Measurements from ENCODE around the gene GABBR2.
"Not testable (repeated sequence)": the region's sequence is repeated elsewhere in the genome, so short reads cannot be mapped to it uniquely, and the experiment has no call there.

The GABBR2 gene

DNA sequence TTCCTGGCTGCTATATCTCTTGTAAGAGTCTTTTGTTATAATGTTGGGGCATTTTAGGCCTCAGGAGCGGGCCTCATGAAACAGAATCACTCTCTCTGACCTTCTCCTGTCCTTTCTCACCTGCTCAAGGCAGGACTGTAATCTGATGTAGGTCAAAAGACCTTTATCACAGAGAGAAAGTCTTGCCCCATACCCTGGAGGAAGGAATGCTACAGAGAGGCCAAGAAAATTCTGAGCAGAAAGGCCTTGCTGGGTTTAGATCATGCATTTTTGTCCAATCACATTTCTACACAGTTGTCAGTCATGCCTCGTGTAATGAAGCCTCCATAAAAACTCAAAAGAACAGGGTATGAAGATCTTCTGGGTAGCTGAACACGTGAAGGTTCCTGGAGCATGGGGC is 408.1 kb downstream of the GABBR2 start:
- no peak for DNase-seq

- no peak for DNase-seq
Observed at GRCh38 chr9:98298476-98298875, 410.3 kb downstream of the GABBR2 start.

- no peak for DNase-seq
Observed at GRCh38 chr9:98295824-98296223, 412.9 kb downstream of the GABBR2 start.

DNA sequence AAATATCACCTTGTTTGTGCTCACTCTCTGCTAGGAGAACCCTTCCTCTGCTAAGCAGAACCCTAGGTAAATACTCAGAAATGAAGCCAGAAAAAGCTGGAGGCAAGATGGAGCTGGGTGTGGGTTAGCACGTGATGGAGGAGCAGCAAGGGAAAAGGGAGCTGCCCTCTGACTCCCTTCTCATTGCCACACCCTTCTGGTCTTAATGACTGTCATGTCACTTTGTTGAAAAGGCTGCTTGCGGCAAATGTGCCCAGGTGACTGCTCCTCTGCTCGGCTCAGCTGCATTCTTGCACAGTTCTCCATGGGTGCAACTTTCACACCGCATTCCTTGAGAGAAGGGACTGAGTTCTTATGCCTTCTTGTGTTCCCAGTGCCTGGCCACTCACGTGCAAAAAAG is 416.9 kb downstream of the GABBR2 start:
- no peak for DNase-seq

DNA sequence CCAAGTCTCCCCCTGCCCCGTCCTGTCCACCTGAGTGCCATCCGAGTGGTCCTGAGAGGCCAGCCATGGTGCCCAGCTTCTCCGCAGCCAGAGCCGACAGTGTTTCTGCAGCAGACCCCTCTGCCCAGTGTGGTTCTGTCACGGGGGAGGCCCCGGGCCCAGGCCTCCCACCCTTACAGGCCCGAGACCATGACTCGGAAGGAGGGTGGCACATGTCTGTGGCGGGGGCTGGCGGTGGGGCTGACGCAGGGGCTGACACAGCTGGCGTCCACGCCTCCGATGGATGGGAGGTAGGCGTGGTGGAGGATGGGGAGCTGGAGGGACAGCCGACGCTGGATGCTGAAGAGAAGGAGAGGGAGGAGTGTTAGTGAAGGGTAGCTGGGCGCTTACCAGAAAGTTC is 418.3 kb downstream of the GABBR2 start:
- no peak for DNase-seq

DNA sequence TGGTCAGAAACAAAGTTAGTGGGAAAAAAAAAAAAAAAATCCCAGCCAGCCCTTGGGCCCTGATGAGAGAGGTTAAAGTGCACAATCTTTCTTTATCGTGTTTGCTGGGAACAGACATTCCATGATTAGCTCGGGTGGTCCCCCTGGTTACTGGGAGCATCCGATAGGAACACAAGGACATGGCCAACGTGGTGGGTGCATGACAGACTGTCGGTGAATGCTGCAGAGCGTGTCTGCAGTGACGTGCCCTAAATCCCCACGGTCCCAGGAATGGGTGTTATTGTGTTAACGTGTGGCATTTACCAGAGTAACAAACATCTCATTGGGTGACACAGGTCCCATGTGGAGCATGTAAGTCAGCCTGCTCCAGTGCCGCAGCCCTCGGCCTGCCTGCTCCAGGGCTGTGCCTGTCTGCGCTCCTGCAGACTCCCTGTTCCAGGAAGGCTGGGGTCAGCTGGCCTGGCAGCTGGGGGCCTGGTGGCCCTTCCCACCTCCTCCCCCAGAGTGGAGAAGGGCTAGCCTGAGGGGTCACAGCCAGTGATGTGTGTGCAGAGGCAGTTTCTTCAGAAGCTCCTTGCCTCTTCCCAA is 419.0 kb downstream of the GABBR2 start:
- DNase-seq: no peak

DNA sequence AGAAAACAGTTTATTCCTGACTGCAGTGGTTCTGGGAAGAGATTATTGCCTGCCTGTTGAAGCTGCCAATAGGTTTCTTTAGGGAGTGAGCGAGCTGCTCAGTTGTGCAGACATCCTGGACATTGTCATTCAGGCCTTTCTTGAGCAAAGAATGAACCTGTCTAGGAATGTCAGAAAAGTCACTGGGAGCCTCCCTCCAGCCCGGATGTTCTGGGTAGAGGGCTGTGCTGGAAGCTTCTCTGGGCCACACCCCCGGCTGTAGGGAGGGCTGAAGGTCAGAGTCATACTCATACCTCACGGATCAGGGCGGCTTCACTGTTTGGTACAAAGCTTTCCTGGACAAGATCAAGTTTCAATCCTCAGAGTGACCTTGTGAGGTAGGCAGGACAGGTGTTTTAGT is 419.9 kb downstream of the GABBR2 start:
- DNase-seq: no peak

DNA sequence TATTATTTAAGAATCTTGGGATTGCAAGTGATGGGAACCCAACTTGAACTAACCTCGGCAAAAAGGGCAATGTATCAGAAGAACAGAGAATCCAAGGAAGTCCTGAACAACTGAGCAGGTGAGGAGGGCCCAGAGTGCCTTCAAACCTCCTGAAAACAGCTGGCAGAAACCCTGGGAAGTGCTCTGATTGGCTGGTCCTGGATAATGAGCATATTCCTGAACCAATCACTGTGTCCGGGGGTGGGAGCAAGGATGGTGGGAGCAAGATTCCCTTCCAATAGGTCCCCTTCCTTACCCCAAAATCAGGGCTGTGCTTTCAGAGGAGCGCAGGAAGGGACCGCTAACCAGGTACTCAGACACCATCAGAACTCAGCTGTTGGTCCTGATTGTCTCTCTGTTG is 421.4 kb downstream of the GABBR2 start:
- no peak for DNase-seq

GRCh38 chr9:98285446-98285845 is 423.3 kb downstream of the GABBR2 start:
- DNase-seq: no peak

DNA sequence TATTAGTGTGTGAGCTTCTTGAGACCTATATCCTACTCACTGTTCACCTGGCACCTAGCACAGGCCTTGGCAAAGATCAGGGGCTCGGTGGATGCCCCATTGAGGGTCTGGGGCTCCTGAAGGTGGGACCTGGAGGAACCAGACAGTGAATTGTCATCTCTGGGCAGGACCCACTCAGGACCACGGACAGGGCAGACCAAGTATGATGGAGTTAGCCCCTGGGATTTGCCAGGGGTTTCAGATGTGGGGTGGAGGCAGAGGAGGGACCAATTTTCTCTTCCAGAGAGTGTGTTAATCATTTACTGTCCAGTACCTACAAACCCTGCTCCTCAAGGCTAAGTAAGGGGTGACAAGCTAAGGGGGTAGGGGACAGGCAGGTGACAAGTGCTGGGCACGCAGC is 424.0 kb downstream of the GABBR2 start:
- no peak for DNase-seq

GRCh38 chr9:98283143-98283542 is 425.6 kb downstream of the GABBR2 start:
- DNase-seq: not testable (repeated sequence)

DNA sequence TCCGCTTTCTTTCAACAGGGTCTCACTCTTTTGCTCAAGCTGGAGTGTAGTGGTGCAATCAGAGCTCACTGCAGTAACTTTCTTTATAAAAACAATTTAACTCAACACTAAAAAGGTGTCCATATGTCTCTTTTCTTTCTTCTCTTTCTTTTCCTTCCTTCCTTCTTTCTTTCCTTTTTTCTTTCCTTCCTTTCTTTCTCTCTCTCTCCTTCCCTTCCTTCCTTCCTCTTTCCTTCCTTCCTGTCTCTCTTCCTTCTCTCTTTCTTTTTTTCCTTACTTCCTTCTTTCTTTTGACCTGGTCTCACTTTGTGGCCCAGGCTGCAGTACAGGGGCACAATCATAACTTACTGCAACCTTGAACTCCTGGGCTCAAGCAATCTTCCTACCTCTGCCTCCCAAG is 427.5 kb downstream of the GABBR2 start:
- DNase-seq: no peak

DNA sequence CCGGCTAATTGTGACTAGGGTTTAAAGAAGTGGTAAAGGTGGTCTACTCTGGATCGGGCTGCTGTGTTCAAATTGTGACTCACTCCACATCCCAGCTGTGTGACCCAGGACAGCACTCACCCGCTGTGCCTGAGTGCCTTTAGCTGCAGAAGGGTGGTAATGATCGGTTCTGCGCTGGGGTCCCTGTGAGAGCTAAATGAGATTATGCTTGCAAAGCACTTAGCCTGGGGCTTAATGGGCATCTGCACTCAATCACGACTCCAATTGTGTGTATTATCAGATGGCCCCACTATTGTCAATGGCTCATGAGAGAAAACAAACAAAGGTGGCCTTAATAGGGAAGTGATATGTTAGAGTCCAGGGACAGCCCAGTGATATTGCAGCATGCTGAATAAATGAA is 428.2 kb downstream of the GABBR2 start:
- no peak for DNase-seq

- DNase-seq: no peak
Observed at GRCh38 chr9:98280162-98280561, 428.6 kb downstream of the GABBR2 start.

DNA sequence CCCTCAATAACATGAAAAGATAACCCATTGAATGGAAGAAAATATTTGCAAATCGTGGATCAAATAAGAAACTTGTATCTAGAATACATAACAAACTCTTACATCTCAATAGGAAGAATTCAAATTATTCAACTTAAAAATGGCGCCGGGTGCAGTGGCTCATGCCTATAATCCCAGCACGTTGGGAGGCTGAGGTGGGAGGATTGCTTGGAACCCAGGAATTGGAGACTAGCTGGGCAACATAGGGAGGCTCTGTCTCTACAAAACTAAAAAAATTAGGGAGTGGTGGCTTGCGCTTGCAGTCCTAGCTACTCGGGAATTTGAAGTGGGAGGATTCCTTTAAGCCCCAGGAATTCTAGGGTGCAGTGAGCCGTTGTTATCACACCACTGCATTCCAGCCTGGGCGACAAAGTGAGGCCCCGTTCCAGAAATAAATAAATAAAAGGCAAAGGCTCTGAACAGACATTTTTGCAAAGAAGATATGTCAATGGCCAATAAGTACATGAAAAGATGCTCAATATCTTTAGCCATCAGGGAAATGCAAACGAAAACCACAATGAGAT is 431.7 kb downstream of the GABBR2 start:
- no peak for DNase-seq

DNA sequence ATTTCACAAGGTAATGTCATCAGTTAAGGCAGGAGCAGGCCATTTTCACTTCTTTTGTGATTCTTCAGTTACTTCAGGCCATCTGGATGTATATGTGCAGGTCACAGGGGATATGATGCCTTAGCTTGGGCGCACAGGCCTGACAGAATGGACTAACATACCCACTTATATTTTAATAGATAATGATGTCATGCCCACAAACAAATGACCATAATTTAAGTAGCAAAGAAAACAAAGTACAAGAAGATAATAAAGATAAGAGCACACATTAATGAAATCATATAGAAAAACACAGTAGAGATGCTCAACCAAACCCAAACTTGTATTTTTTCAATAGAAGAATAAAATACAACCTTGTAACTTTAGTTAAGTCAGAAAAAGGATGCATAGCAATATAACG is 433.6 kb downstream of the GABBR2 start:
- no peak for DNase-seq

DNA sequence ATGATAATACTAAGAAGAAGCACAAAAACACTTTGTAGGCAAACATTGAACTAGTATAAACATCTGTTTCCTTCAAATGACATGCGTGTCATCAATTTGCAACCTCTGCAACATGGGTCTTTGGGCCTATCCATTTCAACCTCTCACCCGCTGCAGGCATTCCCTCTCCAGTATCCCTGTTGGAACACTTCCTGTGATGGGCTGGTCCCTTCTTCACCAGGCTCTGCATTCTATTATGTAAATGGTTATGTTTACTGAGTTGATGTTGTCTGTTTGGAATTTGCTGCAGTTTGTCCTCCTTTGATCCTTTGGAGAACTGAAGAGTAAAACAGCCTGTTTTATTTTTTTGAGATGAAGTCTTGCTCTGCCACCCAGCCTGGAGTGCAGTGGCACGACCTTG is 436.7 kb downstream of the GABBR2 start:
- DNase-seq: no peak

DNA sequence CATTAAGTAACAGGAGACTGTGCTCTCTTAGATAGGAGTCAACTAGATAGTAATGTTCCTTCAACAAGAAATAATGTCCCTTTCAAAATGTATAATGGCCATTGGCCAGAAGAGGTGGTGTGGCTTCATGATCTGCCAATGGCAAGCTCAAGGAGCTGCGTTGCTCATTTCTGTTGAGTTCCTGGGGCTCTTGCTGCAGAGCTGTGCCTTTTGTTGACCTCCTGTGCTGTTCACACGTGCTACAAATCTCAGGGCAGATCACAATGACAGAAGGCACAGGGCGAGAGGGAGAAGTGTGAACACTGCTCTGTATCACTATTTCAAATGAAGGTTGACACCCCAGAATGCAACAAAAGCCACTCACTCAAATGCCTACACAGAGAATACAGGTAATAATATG is 437.3 kb downstream of the GABBR2 start:
- no peak for DNase-seq

DNA sequence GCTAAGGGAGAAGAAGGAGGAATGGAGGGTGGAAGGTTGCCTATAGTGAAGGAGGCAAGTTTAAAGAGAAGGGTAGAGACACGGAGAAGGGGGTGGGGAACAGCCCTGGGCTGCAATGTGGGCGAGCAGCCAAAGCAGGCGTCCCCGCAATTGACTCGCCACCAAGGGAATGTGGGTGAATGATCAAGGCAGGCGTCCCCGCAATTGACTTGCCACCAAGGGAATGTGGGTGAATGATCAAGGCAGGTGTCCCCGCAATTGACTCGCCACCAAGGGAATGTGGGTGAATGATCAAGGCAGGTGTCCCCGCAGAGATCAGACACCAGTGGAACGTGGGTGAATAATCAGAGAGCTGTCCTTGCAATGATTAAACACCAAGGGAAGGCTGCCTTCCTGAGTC is 438.5 kb downstream of the GABBR2 start:
- DNase-seq: not testable (repeated sequence)

DNA sequence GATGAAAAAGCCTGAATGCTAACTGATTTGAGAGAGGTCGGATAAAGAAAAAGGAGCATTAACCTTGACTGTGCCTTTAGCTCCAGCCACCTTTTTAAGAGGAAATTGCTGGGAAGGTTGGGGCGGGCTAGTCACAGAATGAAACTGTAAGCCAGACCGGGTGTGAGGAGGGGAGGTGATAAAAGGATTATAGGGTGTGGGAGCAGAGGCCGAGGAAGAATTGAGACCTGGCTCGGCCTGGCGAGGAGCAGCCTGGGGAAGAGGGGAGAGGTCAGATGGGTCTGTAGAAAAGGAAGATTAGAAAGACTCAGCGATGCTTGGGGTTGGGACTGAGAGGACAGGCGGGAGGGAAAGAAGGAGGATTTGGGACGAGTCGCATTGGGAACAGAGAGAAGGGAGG is 439.1 kb downstream of the GABBR2 start:
- DNase-seq: not testable (repeated sequence)

GRCh38 chr9:98267556-98267955 is 441.2 kb downstream of the GABBR2 start:
- DNase-seq: not testable (repeated sequence)

- DNase-seq: no peak
Observed at GRCh38 chr9:98264516-98264915, 444.2 kb downstream of the GABBR2 start.

- peak in 53 of 56 donors; percentile 2 to 89 (median 51) for DNase-seq
Observed at GRCh38 chr9:98263482-98264357, 445.0 kb downstream of the GABBR2 start.
